Endothelial cell (in vitro differentiated cells): ENCODE measurements around the gene COL4A1. TPM values are rescaled to one million over a fixed set of nuclear protein-coding genes. Genes with fewer than 3 reads are reported as not detected.

Experiments used
- DNase-seq: peaks from one replicate; pipeline ENCODE4 v3.0.0; 2021; ENCODE audit warnings: low spot score
- H3K27ac Mint-ChIP-seq: one replicate; pipeline ENCODE4 v1.8.0; 2021; ENCODE audit warnings: mixed read lengths, inconsistent platforms; ENCODE audit not compliant: unreplicated experiment
- H3K27me3 Mint-ChIP-seq: one replicate; pipeline ENCODE4 v1.8.0; 2021; ENCODE audit warnings: mild to moderate bottlenecking, moderate library complexity, mixed read lengths, inconsistent platforms; ENCODE audit not compliant: unreplicated experiment
- H3K36me3 Mint-ChIP-seq: one replicate; pipeline ENCODE4 v1.8.0; 2021; ENCODE audit warnings: mild to moderate bottlenecking, low read depth, mixed read lengths, inconsistent platforms; ENCODE audit not compliant: unreplicated experiment
- H3K4me1 Mint-ChIP-seq: one replicate; pipeline ENCODE4 v1.8.0; 2021; ENCODE audit warnings: mild to moderate bottlenecking, mixed read lengths, inconsistent platforms; ENCODE audit not compliant: unreplicated experiment
- H3K4me3 Mint-ChIP-seq: one replicate; pipeline ENCODE4 v1.8.0; 2021; ENCODE audit warnings: mild to moderate bottlenecking, mixed read lengths, inconsistent platforms; ENCODE audit not compliant: unreplicated experiment
- H3K9me3 Mint-ChIP-seq: one replicate; pipeline ENCODE4 v1.8.0; 2021; ENCODE audit warnings: mixed read lengths, inconsistent platforms; ENCODE audit not compliant: unreplicated experiment
- total RNA-seq: library from RNA; stranded (reverse); fragmentation: NEBNext Ultra II Directional; extraction: Animal tissue kit (Norgen Biotek cat#: 25700); gene quantifications from one replicate; pipeline ENCODE4 v1.2.1, GENCODE V29; 2021; ENCODE audit not compliant: unreplicated experiment
- TF ChIP-seq, protein P1 (sequence below): fragments of 200-600 bp; sonication (generic); IDR thresholded peaks from one replicate; pipeline ENCODE4 v1.5.0; 2021; ENCODE audit warnings: antibody characterized with exemption; ENCODE audit not compliant: unreplicated experiment

Gene COL4A1
- total RNA-seq, 1 donor from 2014 or later = 2,720 TPM

DNA sequence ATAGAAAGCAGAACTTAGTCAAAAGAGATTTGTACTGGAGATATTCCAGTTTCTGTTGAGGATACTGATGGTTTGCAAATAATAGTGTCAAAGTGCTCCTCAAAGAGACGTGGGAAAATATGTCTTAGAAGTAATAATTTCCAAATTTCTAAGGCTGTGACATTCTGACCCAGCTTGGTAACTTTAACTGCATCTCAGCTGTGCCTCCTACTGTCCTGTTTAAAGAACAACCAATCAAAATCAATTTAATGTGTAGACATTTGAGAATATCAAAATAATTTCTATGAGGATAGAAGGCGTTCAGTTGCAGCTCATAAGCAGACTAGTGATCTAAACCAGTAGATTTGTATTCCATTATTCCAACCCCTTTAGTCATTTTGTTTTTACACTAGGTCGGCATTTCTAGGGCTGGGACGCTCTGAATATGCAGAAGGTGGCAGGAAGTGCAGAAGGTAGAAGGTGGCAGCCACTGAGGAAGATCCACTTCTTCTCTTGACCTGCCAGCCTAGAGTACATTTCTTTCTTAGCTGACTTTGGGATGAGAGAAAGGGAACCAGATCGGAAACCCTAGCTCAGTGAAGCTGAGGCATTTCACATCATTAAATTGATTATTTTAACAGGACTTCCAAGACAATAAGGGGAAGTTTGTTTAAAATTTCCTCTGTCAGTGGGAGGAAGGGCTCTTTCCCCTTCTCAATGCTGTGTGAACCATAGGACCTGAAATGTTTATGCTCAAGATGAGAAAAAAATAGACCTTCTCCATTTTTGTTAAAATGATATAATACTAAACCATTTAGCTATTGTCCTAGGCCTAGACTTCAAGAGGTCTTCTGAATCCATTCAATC, 67.5 kb downstream of the COL4A1 start:
- peak overlapping the region; percentile 96 for H3K27ac Mint-ChIP-seq
- H3K27me3 Mint-ChIP-seq = peaks cover 8% of the 10 kb centered on the region
- TF ChIP-seq, protein P1, sequence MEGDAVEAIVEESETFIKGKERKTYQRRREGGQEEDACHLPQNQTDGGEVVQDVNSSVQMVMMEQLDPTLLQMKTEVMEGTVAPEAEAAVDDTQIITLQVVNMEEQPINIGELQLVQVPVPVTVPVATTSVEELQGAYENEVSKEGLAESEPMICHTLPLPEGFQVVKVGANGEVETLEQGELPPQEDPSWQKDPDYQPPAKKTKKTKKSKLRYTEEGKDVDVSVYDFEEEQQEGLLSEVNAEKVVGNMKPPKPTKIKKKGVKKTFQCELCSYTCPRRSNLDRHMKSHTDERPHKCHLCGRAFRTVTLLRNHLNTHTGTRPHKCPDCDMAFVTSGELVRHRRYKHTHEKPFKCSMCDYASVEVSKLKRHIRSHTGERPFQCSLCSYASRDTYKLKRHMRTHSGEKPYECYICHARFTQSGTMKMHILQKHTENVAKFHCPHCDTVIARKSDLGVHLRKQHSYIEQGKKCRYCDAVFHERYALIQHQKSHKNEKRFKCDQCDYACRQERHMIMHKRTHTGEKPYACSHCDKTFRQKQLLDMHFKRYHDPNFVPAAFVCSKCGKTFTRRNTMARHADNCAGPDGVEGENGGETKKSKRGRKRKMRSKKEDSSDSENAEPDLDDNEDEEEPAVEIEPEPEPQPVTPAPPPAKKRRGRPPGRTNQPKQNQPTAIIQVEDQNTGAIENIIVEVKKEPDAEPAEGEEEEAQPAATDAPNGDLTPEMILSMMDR = no peak
- H3K9me3 Mint-ChIP-seq = no peaks in the 10 kb centered on the region
- DNase-seq = peak; percentile 3
- H3K4me1 Mint-ChIP-seq = peaks cover 70% of the 10 kb centered on the region
- no peak overlapping the region for H3K4me3 Mint-ChIP-seq
- H3K36me3 Mint-ChIP-seq = peaks cover 22% of the 10 kb centered on the region

DNA sequence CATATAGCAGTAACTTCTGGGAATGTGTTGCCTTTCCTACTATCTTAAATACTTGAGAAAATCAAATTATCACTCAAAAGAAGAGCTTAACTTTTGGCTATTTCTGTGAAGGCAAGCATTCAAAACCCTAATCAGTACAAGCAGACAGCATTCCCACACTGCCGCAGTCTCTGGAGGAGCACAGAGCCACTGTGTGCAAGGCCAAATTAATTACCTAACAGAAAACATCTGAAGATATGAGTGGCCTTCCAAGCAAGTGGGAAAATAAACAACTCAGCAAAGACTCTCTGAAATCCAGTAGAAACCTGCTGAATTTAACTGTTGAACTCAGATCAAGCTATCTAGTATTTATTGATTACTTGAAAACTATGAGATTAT, 68.2 kb downstream of the COL4A1 start:
- H3K27me3 Mint-ChIP-seq = peaks cover 11% of the 10 kb centered on the region
- H3K36me3 Mint-ChIP-seq = peaks cover 22% of the 10 kb centered on the region
- TF ChIP-seq, protein P1 = no peak
- no peak overlapping the region for H3K4me3 Mint-ChIP-seq
- H3K27ac Mint-ChIP-seq = peak overlapping the region; percentile 86
- peak; percentile 3 for DNase-seq
- no peaks in the 10 kb centered on the region for H3K9me3 Mint-ChIP-seq
- peaks cover 71% of the 10 kb centered on the region for H3K4me1 Mint-ChIP-seq

DNA sequence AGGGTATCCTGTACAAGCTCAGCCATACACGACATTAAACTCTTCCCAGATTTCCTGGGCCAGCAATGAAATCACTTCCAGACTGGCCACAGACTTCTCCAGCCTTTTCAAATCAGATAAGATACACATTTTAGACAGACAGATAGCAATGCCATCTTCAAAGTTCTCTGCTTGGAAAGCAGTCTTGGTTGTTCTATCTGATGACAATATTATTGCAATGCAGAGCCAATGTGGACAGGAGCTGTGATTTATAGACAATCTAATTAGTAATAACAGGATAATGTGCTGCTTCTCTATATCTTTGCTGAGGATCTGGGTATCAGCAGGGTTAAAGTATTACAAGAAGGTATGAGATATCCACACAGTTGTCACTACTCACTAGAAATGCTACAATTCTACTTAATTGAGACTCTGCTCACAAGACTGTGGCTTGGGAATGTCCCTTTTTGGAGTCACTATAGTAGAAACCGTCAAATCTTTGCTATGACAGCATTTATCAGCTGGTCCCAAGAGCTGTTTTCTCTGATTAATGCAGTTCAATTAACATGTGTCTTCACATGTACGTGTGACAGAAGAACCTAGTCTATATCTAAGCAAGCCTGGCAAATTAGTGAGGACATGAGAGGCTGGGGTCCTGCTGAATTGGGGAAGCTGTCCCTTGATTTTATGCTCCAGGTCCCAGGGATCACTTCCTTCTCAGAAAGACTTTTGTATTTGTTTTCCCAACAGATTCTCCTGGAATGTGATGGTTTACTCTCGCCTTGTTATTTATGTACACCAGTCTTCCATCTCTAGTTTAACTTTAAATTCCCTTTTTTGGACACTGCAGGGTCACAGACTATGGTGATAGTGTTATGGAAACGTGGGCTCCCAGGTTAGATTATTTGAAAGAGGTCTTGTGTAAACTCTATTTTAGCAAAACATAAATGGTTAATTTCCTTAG, 68.8 kb downstream of the COL4A1 start:
- Mint-ChIP-seq H3K4me1 (peaks cover 73% of the 10 kb centered on the region), H3K4me3 (peak overlapping the region; percentile 60), H3K27ac (peak overlapping the region; percentile 90), H3K36me3 (peaks cover 28% of the 10 kb centered on the region), H3K9me3 (no peaks in the 10 kb centered on the region), H3K27me3 (peaks cover 11% of the 10 kb centered on the region)
- DNase-seq = peak; percentile 1
- TF ChIP-seq, protein P1 = no peak

DNA sequence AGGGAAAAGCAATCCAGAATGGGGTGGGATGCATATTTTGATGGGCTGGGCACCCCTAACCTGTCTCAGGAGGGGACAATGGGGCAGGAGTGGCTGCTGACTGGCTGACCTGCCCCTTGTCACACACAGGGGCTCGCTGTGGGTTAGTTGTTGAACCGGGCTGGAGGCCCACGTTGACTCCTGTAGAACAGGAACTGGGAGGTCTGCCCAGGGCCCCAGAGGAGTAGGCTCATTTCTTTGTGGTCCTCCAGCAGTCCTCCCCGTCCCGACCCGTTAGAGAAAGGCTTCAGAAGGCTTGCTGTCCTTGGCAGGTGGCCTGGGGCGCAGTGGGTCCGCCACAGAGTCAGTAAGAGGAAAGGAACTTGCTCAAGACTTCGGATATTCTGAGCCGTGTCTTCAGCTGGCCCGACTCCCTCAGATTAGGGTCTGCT, 70.1 kb downstream of the COL4A1 start:
- H3K27ac Mint-ChIP-seq = peak overlapping the region; percentile 90
- H3K4me3 Mint-ChIP-seq = no peak overlapping the region
- H3K9me3 Mint-ChIP-seq = no peaks in the 10 kb centered on the region
- H3K36me3 Mint-ChIP-seq = peaks cover 40% of the 10 kb centered on the region
- peak; percentile 3 for DNase-seq
- TF ChIP-seq, protein P1 = no peak
- H3K4me1 Mint-ChIP-seq = peaks cover 79% of the 10 kb centered on the region
- peaks cover 11% of the 10 kb centered on the region for H3K27me3 Mint-ChIP-seq
